Thyroid gland (tissue), 4 donors: Measurements from ENCODE around the gene MAP4K1. TPM values are rescaled to one million over a fixed set of nuclear protein-coding genes. Genes with fewer than 3 reads are reported as not detected.

Source experiments
- DNase-seq, 2 donors: peaks; one replicate each; pipeline ENCODE4 v3.0.0-alpha.2; 2019
- H3K27ac ChIP-seq, 3 donors: fragments of 200-600 bp; sonication (generic); 1 replicate in 2 of 3; 2 replicates in 1 of 3; pipeline ENCODE4 v1.5.1; 2016 to 2019; ENCODE audit warnings: mild to moderate bottlenecking in 1 of 3, moderate library complexity in 1 of 3
- H3K27me3 ChIP-seq: fragments of 200-600 bp; sonication (generic); one replicate; pipeline ENCODE4 v1.5.1; 2019
- H3K36me3 ChIP-seq, 2 donors: fragments of 200-600 bp; sonication (generic); one replicate each; pipeline ENCODE4 v1.5.1; 2016 to 2019
- H3K4me1 ChIP-seq, 2 donors: fragments of 200-600 bp; sonication (generic); one replicate each; pipeline ENCODE4 v1.5.1; 2017 to 2019
- H3K4me3 ChIP-seq, 3 donors: fragments of 200-600 bp; sonication (generic); replicated peaks in 1 of 3; 1 replicate in 2 of 3; 2 replicates in 1 of 3; pipeline ENCODE4 v1.5.1; 2016; ENCODE audit warnings: mild to moderate bottlenecking in 1 of 3
- H3K9me3 ChIP-seq: fragments of 200-600 bp; sonication (generic); one replicate; pipeline ENCODE4 v1.5.1; 2017
- CTCF ChIP-seq, 6 experiments: fragments of 200-600 bp in 3 of 6; fragments of 450-650 bp in 3 of 6; sonication (generic) in 3 of 6; IDR thresholded peaks; one replicate each; pipeline ENCODE4 v1.5.1; 2016 to 2019; ENCODE audit warnings: antibody characterized with exemption in 6 of 6, mild to moderate bottlenecking in 2 of 6, inconsistent platforms in 1 of 6, moderate library complexity in 1 of 6
- POLR2A ChIP-seq, 2 donors: fragments of 450-650 bp; IDR thresholded peaks; one replicate each; pipeline ENCODE4 v1.6.1; 2017; ENCODE audit warnings: antibody characterized with exemption in 2 of 2, mild to moderate bottlenecking in 2 of 2, moderate library complexity in 1 of 2
- WGBS, 2 donors: methylation state at CpG; one replicate each; pipeline ENCODE4 v1.1.5; 2017; 5-methylcytosine and 5-hydroxymethylcytosine counted together
- intact Hi-C: fragments of 100-400 bp; cut with DNase I; formaldehyde crosslinking; loops from one replicate; pipeline ENCODE4 v1.15.1; 2023
- total RNA-seq, 4 donors: library from RNA; depleted of rRNA; stranded (reverse); fragments of >200 nt; gene quantifications; one replicate each; pipeline ENCODE4 v1.2.3, GENCODE V29; 2016

MAP4K1 gene
- total RNA-seq, 4 donors from 2014 or later = 0.83 to 9.7 (median 2.2) TPM

- DNase-seq = no peak
- WGBS, 2 donors = 87 to 90% methylated on average over 7 to 9 of the region's 11 CpGs
Measured at GRCh38 chr19:38577826-38578225, 39.9 kb downstream of the MAP4K1 start.

GRCh38 chr19:38571682-38572081, 46.1 kb downstream of the MAP4K1 start:
- no peak overlapping the region for H3K27ac ChIP-seq
- H3K4me3 ChIP-seq = no peak overlapping the region
- H3K36me3 ChIP-seq = no peaks in the 10 kb centered on the region
- intact Hi-C loops = no loop called here
- H3K9me3 ChIP-seq = no peaks in the 10 kb centered on the region
- TF ChIP-seq CTCF (IDR thresholded peaks at IDR 0.05) (no peak), POLR2A (IDR thresholded peaks at IDR 0.05) (no peak)
- no peaks in the 10 kb centered on the region for H3K27me3 ChIP-seq
- no peak for DNase-seq
- WGBS, 2 donors = 80 to 94% methylated on average over 2 of the region's 2 CpGs
- H3K4me1 ChIP-seq = no peaks in the 10 kb centered on the region

More at GRCh38 chr19:38577826-38578225, 39.9 kb downstream of the MAP4K1 start:
- H3K36me3 ChIP-seq = no peaks in the 10 kb centered on the region
- no peaks in the 10 kb centered on the region for H3K27me3 ChIP-seq
- no peak overlapping the region for H3K4me3 ChIP-seq
- H3K27ac ChIP-seq = no peak overlapping the region
- intact Hi-C loops = no loop called here
- no peaks in the 10 kb centered on the region for H3K4me1 ChIP-seq
- no peaks in the 10 kb centered on the region for H3K9me3 ChIP-seq
- no peak for TF ChIP-seq CTCF (IDR thresholded peaks at IDR 0.05)
- no peak for TF ChIP-seq POLR2A (IDR thresholded peaks at IDR 0.05)

- intact Hi-C loops = no loop called here
Measured at GRCh38 chr19:38569368-38569983, 48.3 kb downstream of the MAP4K1 start.

GRCh38 chr19:38565691-38566105, 52.1 kb downstream of the MAP4K1 start:
- intact Hi-C loops = no loop called here

More at GRCh38 chr19:38569368-38569983, 48.3 kb downstream of the MAP4K1 start:
- H3K9me3 ChIP-seq = no peaks in the 10 kb centered on the region
- no peak overlapping the region for H3K4me3 ChIP-seq
- no peak overlapping the region for H3K27ac ChIP-seq
- no peaks in the 10 kb centered on the region for H3K27me3 ChIP-seq
- WGBS, 2 donors = 80 to 89% methylated on average over 6 of the region's 6 CpGs
- H3K36me3 ChIP-seq = no peaks in the 10 kb centered on the region
- peaks cover 0 to 3% of the 10 kb centered on the region in 2 donors for H3K4me1 ChIP-seq
- TF ChIP-seq CTCF (IDR thresholded peaks at IDR 0.05) (no peak), POLR2A (IDR thresholded peaks at IDR 0.05) (no peak)
- DNase-seq = no peak

More at GRCh38 chr19:38565691-38566105, 52.1 kb downstream of the MAP4K1 start:
- H3K4me1 ChIP-seq = peaks cover 0 to 3% of the 10 kb centered on the region in 2 donors
- DNase-seq = no peak
- H3K36me3 ChIP-seq = no peaks in the 10 kb centered on the region
- H3K27ac ChIP-seq = no peak overlapping the region
- no peak overlapping the region for H3K4me3 ChIP-seq
- H3K9me3 ChIP-seq = no peaks in the 10 kb centered on the region
- TF ChIP-seq POLR2A (IDR thresholded peaks at IDR 0.05) = no peak
- no peak for TF ChIP-seq CTCF (IDR thresholded peaks at IDR 0.05)
- H3K27me3 ChIP-seq = no peaks in the 10 kb centered on the region
- WGBS, 2 donors = 65 to 68% methylated on average over 21 of the region's 21 CpGs
